GM13976 (cell line): ENCODE measurements around the gene SAMD11.

ENCODE experiments used
- DNase-seq: peaks from one replicate; pipeline ENCODE4 v3.0.0; 2012; ENCODE audit warnings: low spot score
- in situ Hi-C: fragments of 300-500 bp; cut with MboI; formaldehyde crosslinking; loops from one replicate; pipeline ENCODE4 v1.12.0; 2022; ENCODE audit warnings: low sequenced_read_pairs, mixed read lengths, inconsistent platforms; ENCODE audit not compliant: unreplicated experiment
- TF ChIP-seq, protein P1 (sequence below): IDR thresholded peaks from 2 replicates; pipeline ENCODE4 v1.5.1; 2012; ENCODE audit warnings: borderline replicate concordance, mild to moderate bottlenecking; ENCODE audit not compliant: insufficient read depth; ENCODE audit errors: extremely low read depth, missing control alignments, control extremely low read depth

Gene SAMD11

DNA sequence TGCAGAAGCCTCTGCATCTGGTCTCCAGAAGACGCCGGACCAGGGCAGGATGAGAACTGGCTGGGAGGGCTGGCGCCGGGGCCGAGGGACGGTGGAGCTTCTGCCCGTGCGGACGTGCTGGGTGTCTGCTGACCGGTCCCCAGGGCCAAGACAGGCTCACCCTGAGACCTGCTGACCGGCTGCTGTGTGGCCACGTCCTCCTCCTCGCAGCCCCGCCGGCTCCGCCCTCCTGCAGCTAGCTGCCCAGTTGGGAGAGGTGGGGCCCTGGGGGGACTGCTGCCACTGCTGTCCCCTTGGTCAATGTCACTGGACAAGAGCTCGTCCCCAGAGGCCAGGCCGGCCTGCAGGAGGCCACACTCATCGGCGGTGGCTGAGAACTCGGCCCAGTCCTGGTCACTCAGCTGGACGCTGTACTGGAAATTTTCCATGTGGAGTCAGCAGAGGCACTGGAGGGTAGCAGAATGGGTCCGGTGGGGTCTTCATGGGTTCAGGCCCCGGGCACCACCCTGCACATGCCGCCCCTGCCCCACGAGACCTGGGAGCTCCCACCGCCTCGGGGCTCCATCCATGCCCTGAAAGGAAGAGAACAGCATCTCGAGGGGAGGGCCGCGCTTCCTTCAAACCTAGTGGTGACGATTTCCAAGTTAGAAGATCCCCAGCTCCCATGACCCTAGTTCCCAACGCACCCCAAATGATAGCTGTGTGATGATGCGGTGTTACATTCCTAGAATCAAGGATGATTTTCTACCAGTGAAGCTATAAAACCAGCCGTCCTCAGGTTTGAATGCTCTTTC lies 57.1 kb downstream of the SAMD11 start:
- in situ Hi-C loops: no loop called here
- TF ChIP-seq, protein P1, sequence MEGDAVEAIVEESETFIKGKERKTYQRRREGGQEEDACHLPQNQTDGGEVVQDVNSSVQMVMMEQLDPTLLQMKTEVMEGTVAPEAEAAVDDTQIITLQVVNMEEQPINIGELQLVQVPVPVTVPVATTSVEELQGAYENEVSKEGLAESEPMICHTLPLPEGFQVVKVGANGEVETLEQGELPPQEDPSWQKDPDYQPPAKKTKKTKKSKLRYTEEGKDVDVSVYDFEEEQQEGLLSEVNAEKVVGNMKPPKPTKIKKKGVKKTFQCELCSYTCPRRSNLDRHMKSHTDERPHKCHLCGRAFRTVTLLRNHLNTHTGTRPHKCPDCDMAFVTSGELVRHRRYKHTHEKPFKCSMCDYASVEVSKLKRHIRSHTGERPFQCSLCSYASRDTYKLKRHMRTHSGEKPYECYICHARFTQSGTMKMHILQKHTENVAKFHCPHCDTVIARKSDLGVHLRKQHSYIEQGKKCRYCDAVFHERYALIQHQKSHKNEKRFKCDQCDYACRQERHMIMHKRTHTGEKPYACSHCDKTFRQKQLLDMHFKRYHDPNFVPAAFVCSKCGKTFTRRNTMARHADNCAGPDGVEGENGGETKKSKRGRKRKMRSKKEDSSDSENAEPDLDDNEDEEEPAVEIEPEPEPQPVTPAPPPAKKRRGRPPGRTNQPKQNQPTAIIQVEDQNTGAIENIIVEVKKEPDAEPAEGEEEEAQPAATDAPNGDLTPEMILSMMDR: no peak
- DNase-seq: no peak

DNA sequence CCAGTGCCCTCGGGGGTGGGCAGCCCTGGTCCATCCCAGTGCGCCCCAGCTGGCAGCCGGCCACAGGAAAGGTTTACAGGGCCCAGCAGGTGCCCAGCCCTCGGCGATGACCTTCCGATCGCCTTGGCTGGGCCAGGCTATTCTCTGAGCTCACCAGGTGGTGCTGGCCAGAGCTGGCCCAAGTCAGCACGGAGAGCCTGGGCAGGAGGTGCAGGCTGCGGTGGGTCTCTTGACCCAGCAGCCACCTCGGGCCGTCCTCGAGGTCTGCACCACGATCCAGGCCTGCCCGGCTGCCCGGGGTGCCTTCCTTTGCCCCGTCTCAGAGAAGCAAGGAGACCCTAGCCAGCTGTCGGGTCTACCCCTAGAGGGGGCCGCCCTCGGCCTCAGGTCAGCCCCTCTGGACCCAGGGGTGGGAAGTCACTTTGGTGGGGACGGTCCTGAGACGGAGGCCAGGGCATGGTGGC lies 57.8 kb downstream of the SAMD11 start:
- no peak for DNase-seq
- in situ Hi-C loops: no loop called here
- TF ChIP-seq, protein P1: no peak

DNA sequence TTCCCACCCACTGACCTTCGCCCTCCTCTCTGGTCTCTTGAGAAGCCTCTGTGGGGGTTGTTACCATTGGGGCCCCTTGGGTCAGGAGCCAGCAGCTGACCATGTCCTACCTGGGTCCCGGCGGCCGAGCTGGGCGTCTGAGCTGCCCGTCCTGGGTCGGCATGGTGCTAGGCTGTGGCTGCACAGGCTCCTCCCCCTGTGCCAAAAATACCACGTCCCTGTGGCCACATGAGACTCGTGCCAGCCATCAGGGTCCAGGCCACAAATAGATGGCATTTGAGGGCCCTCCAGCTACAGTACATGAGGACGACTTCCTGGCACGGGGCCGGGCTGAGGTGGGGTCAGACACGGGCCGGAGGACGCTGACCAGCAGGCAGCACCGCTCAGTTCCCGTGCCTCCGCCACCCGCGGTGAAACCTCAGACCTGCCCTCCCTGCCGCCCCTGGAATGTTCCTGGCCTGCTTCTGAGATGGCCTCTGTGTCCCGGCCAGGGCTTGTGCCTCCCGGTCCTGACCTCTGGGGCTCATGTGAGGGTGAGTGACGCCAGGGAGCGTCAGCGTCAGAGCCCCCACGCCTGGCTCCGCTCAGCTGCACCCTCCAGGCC lies 58.3 kb downstream of the SAMD11 start, which contains the start of gene PERM1:
PERM1 (minus strand) TSS at position 139 of the 604 bp plus-strand sequence. CDS start 1,064 bp downstream, outside the sequence.
- in situ Hi-C loops: no loop called here
- no peak for DNase-seq
- TF ChIP-seq, protein P1: no peak

DNA sequence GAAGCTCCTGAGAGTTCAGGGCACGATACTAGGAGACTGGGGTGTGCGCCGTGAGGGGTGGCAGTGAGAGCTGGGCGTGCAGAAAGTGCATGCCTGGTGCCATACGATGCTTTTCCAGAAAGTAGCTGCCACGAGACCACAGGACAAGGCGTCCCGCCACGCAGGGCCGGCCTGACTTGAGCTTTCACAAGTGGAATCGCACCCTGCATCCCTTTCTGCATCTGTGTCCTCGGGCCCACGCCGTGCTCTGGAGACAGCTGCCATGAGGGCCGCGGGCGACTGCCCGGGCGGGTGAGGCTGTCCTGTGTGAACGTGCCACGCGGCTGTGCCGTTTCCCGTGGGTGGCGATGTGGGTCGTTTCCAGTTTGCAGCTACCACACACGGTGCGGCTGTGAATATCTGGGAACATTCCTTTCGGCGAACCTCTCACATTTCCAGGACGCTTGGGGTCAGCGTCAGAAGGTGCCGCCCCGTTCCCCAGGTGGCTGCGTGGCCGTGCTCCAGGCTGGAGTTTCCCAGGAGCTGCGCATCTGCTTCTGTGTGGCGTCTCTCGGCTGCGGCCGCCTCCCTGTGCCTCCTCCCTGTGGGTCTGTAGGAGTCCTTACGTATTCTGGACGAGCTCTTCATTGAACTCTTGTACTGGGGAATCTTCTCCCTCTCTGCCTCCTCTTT lies 59.2 kb downstream of the SAMD11 start:
- DNase-seq: no peak
- in situ Hi-C loops: no loop called here
- TF ChIP-seq, protein P1: no peak

DNA sequence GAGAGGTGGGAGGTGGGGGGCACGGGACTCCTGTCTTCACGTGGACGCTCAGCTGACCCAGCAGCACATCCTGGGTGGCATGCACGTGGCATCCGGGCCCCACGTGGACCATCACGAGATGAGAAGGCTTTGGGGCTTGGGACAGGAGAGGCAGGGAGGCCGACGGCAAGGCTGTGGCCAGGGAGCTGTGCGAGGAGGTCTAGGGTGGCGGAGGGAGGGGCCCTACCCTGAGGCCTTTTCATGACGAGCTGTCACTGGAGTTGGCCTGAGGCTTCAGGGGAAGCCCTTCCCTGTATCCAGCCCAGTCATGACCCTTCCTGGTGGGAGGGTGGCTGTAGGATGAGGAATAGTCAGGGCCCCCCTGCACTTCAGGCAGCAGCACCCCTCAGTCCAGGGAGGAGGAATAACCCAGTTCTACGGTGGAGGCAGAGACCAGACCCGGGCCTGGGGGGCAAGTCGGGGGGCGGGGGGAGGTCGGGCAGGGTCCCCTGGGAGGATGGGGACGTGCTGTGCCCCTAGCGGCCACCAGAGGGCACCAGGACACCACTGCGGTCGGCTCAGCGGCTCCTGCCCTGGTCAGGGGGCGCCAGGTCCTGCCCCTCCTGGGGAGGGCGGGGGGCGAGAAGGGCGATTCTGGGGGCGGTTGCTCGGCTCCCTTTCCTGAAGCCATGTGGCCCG lies 60.2 kb downstream of the SAMD11 start:
- peak; percentile 89 for DNase-seq
- in situ Hi-C loops: no loop called here
- TF ChIP-seq, protein P1: peak; percentile 95

DNA sequence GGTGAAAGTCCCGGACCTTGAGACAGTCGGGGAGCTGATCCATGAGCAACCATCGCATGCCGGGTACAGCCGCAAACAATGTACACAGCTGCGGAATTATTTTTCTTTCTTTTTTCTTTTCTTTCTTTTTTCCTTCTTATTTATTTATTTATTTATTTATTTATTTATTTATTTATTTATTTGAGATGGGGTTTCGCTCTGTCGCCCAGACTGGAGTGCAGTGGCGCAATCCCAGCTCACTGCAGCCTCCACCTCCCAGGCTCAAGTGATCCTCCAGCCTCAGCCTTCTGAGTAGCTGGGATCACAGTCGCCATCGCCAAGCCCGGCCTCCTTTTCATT lies 60.7 kb downstream of the SAMD11 start:
- TF ChIP-seq, protein P1: no peak
- DNase-seq: no peak
- in situ Hi-C loops: no loop called here
